ENCODE results near the gene PPARA.

The PPARA gene

GRCh38 chr22:46245511-46245910 is 95.2 kb downstream of the PPARA start:
- Histone ChIP-seq H3K27ac (peak overlapping the region in 1 of 11 experiments; percentile 43; a peak in 3 of 22 replicates), H3K4me1 (peaks cover 38 to 93% (median 81%) of the 10 kb centered on the region in 10 experiments), H4K20me1 (peaks cover 0 to 10% (median 0%) of the 10 kb centered on the region in 11 experiments; a peak in 1 of 22 replicates), H3K9ac (peak overlapping the region in 1 of 11 experiments; percentile 14; a peak in 1 of 22 replicates), H3K9me3 (replicated peaks in 1 of 11) (peaks cover 0 to 1% (median 0%) of the 10 kb centered on the region in 11 experiments; a peak in 5 of 22 replicates), H3K27me3 (no peaks in the 10 kb centered on the region), H3K4me3 (no peak overlapping the region), H3K36me3 (peaks cover 0 to 22% (median 15%) of the 10 kb centered on the region in 11 experiments; a peak in 13 of 22 replicates), H3K4me2 (peak overlapping the region in 8 of 11 experiments; percentile 0 to 95 (median 26); a peak in 10 of 22 replicates)
- TF ChIP-seq Cebpa-rat (IDR thresholded peaks at IDR 0.05), result no peak

- Histone ChIP-seq H3K27me3 (no peaks in the 10 kb centered on the region), H3K36me3 (peaks cover 0 to 22% (median 15%) of the 10 kb centered on the region in 11 experiments; a peak in 13 of 22 replicates), H3K27ac (no peak overlapping the region; a peak in 1 of 22 replicates), H3K4me3 (no peak overlapping the region), H3K4me1 (peaks cover 38 to 93% (median 81%) of the 10 kb centered on the region in 10 experiments), H3K9ac (no peak overlapping the region; a peak in 1 of 22 replicates), H4K20me1 (peaks cover 0 to 10% (median 0%) of the 10 kb centered on the region in 11 experiments; a peak in 1 of 22 replicates), H3K9me3 (replicated peaks in 1 of 11) (peaks cover 0 to 8% (median 0%) of the 10 kb centered on the region in 11 experiments; a peak in 8 of 22 replicates), H3K4me2 (peak overlapping the region in 5 of 11 experiments; percentile 17 to 95 (median 82); a peak in 6 of 22 replicates)
- no peak for TF ChIP-seq Cebpa-rat (IDR thresholded peaks at IDR 0.05)
These were observed 95.9 kb downstream of the PPARA start for GRCh38 chr22:46246178-46246577.

GRCh38 chr22:46247443-46247975 is 97.2 kb downstream of the PPARA start:
- H3K4me3 ChIP-seq, result no peak overlapping the region
- H3K27ac ChIP-seq, result 0 out of 22 replicates have a peak overlapping the region, but pooled peaks of 2 of the 11 experiments have one; percentile 4 to 93
- H3K27me3 ChIP-seq, result no peaks in the 10 kb centered on the region
- peaks cover 0 to 10% (median 0%) of the 10 kb centered on the region in 11 experiments; a peak in 1 of 22 replicates for H4K20me1 ChIP-seq
- H3K4me2 ChIP-seq, result peak overlapping the region in 10 of 11 experiments; percentile 82 to 98 (median 94); a peak in 17 of 22 replicates
- H3K9ac ChIP-seq, result peak overlapping the region in 1 of 11 experiments; percentile 88; a peak in 1 of 22 replicates
- no peak for TF ChIP-seq Cebpa-rat (IDR thresholded peaks at IDR 0.05)
- H3K4me1 ChIP-seq, result peaks cover 33 to 84% (median 70%) of the 10 kb centered on the region in 10 experiments
- H3K9me3 ChIP-seq (replicated peaks in 1 of 11), result peaks cover 0 to 8% (median 0%) of the 10 kb centered on the region in 11 experiments; a peak in 8 of 22 replicates
- H3K36me3 ChIP-seq, result peaks cover 0 to 22% (median 15%) of the 10 kb centered on the region in 11 experiments; a peak in 13 of 22 replicates

GRCh38 chr22:46250035-46250782 is 99.9 kb downstream of the PPARA start, which contains the start of gene CDPF1:
TSS of gene CDPF1 (minus strand) at chr22:46250293. CDS start at chr22:46248284, 2,009 bp downstream.
- peaks cover 0 to 13% (median 0%) of the 10 kb centered on the region in 11 experiments; a peak in 10 of 22 replicates for H3K9me3 ChIP-seq (replicated peaks in 1 of 11)
- peaks cover 0 to 9% (median 0%) of the 10 kb centered on the region in 11 experiments; a peak in 5 of 22 replicates for H3K36me3 ChIP-seq
- no peak for TF ChIP-seq Cebpa-rat (IDR thresholded peaks at IDR 0.05)
- H3K4me1 ChIP-seq, result peaks cover 27 to 66% (median 56%) of the 10 kb centered on the region in 10 experiments
- H4K20me1 ChIP-seq, result peaks cover 0 to 3% (median 0%) of the 10 kb centered on the region in 11 experiments; a peak in 1 of 22 replicates
- no peaks in the 10 kb centered on the region for H3K27me3 ChIP-seq
- peak within 1 kb of the TSS; percentile 84 to 99 (median 94) for H3K4me2 ChIP-seq
- H3K9ac ChIP-seq, result peak within 1 kb of the TSS; percentile 81 to 94 (median 88)
- H3K4me3 ChIP-seq, result peak within 1 kb of the TSS; percentile 66 to 80 (median 72)
- peak within 1 kb of the TSS; percentile 72 to 93 (median 90) for H3K27ac ChIP-seq

GRCh38 chr22:46250783-46251125 is 100.4 kb downstream of the PPARA start:
- Histone ChIP-seq H3K27me3 (no peaks in the 10 kb centered on the region), H3K9ac (peak overlapping the region; percentile 81 to 94 (median 88)), H3K4me1 (peaks cover 27 to 61% (median 51%) of the 10 kb centered on the region in 10 experiments), H3K27ac (peak overlapping the region; percentile 72 to 93 (median 90)), H3K9me3 (replicated peaks in 1 of 11) (peaks cover 0 to 14% (median 0%) of the 10 kb centered on the region in 11 experiments; a peak in 10 of 22 replicates), H3K36me3 (peaks cover 0 to 7% (median 0%) of the 10 kb centered on the region in 11 experiments; a peak in 1 of 22 replicates), H3K4me2 (peak overlapping the region; percentile 84 to 99 (median 94)), H4K20me1 (no peaks in the 10 kb centered on the region), H3K4me3 (peak overlapping the region; percentile 66 to 80 (median 72))
- TF ChIP-seq Cebpa-rat (IDR thresholded peaks at IDR 0.05), result no peak

GRCh38 chr22:46251266-46251665 is 100.9 kb downstream of the PPARA start:
- peaks cover 27 to 56% (median 47%) of the 10 kb centered on the region in 10 experiments for H3K4me1 ChIP-seq
- H3K4me3 ChIP-seq, result peak overlapping the region in 9 of 10 experiments; percentile 68 to 80 (median 73); a peak in 13 of 20 replicates
- peak overlapping the region in 9 of 11 experiments; percentile 81 to 94 (median 86); a peak in 13 of 22 replicates for H3K9ac ChIP-seq
- no peaks in the 10 kb centered on the region for H3K27me3 ChIP-seq
- H3K9me3 ChIP-seq (replicated peaks in 1 of 11), result peaks cover 0 to 19% (median 0%) of the 10 kb centered on the region in 11 experiments; a peak in 11 of 22 replicates
- peaks cover 0 to 7% (median 0%) of the 10 kb centered on the region in 11 experiments; a peak in 1 of 22 replicates for H3K36me3 ChIP-seq
- peak overlapping the region in 3 of 11 experiments; percentile 90 to 93 (median 91); a peak in 6 of 22 replicates for H3K27ac ChIP-seq
- peak overlapping the region; percentile 84 to 99 (median 94) for H3K4me2 ChIP-seq
- TF ChIP-seq Cebpa-rat (IDR thresholded peaks at IDR 0.05), result no peak
- H4K20me1 ChIP-seq, result no peaks in the 10 kb centered on the region

GRCh38 chr22:46251816-46252380 is 101.6 kb downstream of the PPARA start:
- peaks cover 27 to 50% (median 43%) of the 10 kb centered on the region in 10 experiments for H3K4me1 ChIP-seq
- H3K9me3 ChIP-seq (replicated peaks in 1 of 11), result peaks cover 0 to 25% (median 5%) of the 10 kb centered on the region in 11 experiments; a peak in 13 of 22 replicates
- no peak overlapping the region for H3K27ac ChIP-seq
- H3K4me2 ChIP-seq, result peak overlapping the region in 5 of 11 experiments; percentile 84 to 99 (median 96); a peak in 6 of 22 replicates
- H4K20me1 ChIP-seq, result no peaks in the 10 kb centered on the region
- TF ChIP-seq Cebpa-rat (IDR thresholded peaks at IDR 0.05), result no peak
- no peaks in the 10 kb centered on the region for H3K27me3 ChIP-seq
- no peak overlapping the region for H3K4me3 ChIP-seq
- H3K9ac ChIP-seq, result no peak overlapping the region
- 0 out of 22 replicates have a peak, but pooled peaks cover 0 to 1% (median 0%) of the 10 kb centered on the region in 11 experiments for H3K36me3 ChIP-seq

- Histone ChIP-seq H4K20me1 (no peaks in the 10 kb centered on the region), H3K27me3 (no peaks in the 10 kb centered on the region), H3K9me3 (replicated peaks in 1 of 11) (peaks cover 29 to 59% (median 44%) of the 10 kb centered on the region in 11 experiments), H3K4me2 (no peak overlapping the region), H3K4me1 (peaks cover 7 to 22% (median 12%) of the 10 kb centered on the region in 10 experiments; a peak in 19 of 20 replicates), H3K9ac (no peak overlapping the region), H3K4me3 (no peak overlapping the region), H3K36me3 (no peaks in the 10 kb centered on the region), H3K27ac (no peak overlapping the region)
- no peak for TF ChIP-seq Cebpa-rat (IDR thresholded peaks at IDR 0.05)
These were observed 106.1 kb downstream of the PPARA start for GRCh38 chr22:46256358-46256958.

All from BLaER1 treated with 17β-estradiol and CSF1 and Interleukin-3, amounts not matched to agents 10 nM and 100 nM (cell line).